ENCODE data around the gene WNT7A. TPM values are rescaled to one million over a fixed set of nuclear protein-coding genes. Genes with fewer than 3 reads are reported as not detected.

Gene WNT7A
- total RNA-seq, 1 donor from 2014 or later: 10.3 TPM

DNA sequence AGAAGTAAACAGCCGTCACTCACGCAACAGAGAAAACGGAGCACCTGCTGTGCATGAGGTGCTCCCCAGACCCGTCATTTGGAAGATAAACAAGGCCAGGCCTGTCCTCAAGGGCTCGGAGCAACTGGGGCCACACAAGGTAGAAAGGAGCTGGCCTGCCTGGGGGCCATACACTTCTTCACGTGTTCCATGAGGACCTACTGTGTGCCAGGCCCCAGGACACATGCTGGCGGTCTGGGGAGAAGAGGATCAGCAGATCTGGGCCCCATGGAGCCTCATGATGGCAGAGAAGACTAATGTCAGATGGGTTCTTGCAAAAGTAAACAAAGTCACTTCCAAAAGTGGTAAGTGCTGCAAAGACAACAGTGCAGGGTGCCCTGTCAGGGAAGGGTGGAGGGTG, 14.3 kb downstream of the WNT7A start:
- TF ChIP-seq, protein P1, sequence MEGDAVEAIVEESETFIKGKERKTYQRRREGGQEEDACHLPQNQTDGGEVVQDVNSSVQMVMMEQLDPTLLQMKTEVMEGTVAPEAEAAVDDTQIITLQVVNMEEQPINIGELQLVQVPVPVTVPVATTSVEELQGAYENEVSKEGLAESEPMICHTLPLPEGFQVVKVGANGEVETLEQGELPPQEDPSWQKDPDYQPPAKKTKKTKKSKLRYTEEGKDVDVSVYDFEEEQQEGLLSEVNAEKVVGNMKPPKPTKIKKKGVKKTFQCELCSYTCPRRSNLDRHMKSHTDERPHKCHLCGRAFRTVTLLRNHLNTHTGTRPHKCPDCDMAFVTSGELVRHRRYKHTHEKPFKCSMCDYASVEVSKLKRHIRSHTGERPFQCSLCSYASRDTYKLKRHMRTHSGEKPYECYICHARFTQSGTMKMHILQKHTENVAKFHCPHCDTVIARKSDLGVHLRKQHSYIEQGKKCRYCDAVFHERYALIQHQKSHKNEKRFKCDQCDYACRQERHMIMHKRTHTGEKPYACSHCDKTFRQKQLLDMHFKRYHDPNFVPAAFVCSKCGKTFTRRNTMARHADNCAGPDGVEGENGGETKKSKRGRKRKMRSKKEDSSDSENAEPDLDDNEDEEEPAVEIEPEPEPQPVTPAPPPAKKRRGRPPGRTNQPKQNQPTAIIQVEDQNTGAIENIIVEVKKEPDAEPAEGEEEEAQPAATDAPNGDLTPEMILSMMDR (conservative IDR thresholded peaks at IDR 0.05; ENCODE audit: low read depth, low read length): no peak
- no peak for DNase-seq (ENCODE audit: low read depth)

DNA sequence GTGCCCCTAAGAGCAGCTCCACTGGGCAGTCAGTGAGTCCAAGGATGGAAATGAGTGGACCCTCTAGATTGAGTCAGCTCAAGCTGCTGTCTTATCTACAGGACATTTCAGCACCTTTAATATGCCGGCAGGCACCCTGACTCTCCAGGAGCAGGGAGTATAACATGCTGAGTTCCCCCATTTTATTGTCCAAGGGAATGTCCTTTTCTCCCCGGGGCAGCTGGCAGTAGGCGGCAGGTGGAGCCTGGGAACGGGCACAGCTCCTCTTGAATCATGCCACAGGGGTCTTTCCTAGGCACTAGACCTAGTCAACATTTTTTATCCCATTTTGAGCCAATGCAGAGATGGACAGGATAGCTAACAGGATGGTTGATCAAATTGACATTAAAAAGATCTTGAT, 14.8 kb downstream of the WNT7A start:
- no peak overlapping the region for H3K4me3 ChIP-seq (ENCODE audit: low read depth, low read length)
- TF ChIP-seq, protein P1 (conservative IDR thresholded peaks at IDR 0.05; ENCODE audit: low read depth, low read length): no peak
- DNase-seq (ENCODE audit: low read depth): no peak

More for the DNA sequence above, 14.3 kb downstream of the WNT7A start:
- H3K4me3 ChIP-seq (ENCODE audit: low read depth, low read length): no peak overlapping the region

DNA sequence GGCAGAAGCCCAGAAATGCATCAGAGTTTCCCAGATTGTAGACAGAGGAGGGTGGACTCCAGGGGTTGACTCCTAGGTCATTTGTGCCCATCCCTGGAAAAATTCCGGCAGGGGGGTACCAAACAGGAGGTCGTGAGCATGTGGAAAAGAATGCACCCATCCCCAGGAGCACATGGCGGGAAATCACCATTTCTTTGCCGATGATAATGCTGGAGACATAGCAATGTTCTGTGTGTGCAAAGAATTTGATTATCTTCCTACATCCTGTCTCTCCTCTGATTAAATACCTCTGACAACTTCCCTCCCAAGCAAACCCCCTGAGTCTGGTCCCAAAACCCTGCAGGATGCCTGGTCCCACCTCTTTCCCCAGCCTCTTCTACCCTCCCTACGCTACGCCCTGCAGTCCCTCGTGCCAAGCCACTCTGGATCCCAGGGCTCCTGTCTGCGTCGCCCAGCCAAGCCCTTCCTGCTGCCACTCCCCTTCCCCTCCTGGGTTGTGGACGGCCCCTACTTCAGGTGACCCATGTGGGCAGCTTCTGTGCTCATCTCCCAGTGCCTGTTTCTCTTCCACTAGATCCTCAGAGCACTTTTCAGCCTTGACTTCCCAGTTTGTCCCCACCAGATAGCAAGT, 15.8 kb downstream of the WNT7A start:
- no peak overlapping the region for H3K4me3 ChIP-seq (ENCODE audit: low read depth, low read length)
- DNase-seq (ENCODE audit: low read depth): no peak
- TF ChIP-seq, protein P1 (conservative IDR thresholded peaks at IDR 0.05; ENCODE audit: low read depth, low read length): no peak

DNA sequence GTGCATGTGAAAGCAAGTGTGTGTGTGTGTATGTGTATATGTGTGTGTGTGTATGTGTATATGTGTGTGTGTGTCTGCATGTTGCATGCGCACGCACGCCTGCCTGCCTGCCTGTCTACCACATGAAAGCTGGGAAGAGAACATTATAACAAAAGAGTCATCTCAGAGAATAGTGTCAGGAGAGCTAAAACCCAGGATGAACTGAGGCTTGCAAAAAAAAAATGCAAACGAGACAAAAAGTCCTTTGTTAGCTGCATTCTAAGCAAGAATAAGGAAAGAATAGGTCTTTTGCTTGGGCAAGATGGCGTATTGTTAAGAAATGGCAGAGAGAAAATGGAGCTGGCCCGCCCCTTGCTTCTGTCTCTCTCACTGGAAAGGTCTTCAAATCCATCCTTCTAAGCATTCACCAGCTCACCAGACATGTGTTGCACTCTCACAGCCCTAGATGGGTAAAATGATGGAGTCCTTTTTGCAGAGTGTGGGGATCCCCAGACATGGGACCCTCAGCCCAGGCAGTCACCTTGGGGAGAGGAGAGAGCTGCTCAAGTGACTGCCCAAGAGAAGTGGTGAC, 16.4 kb downstream of the WNT7A start:
- H3K4me3 ChIP-seq (ENCODE audit: low read depth, low read length): no peak overlapping the region
- TF ChIP-seq, protein P1 (conservative IDR thresholded peaks at IDR 0.05; ENCODE audit: low read depth, low read length): no peak
- no peak for DNase-seq (ENCODE audit: low read depth)

DNA sequence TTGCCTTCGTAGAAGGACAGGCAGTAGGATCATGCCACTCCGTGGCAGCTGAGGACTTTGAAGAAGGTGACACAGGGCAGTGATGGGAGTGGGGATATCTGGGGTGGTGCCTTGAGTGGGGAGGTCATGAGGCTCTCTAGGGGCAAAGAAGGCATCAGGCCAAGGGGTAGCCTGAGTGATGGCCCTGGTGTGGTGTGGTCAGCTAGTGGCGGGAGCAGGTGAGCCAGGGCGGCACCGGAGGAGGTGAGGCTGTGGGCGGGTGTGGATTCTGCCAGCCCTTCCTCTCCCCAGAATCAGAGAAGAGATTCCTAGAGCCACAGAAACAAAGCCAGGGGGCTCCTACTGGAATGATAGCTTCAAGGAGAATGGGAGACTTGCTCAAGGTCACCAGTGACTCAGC, 18.4 kb downstream of the WNT7A start:
- DNase-seq (ENCODE audit: low read depth): no peak
- TF ChIP-seq, protein P1 (conservative IDR thresholded peaks at IDR 0.05; ENCODE audit: low read depth, low read length): no peak
- no peak overlapping the region for H3K4me3 ChIP-seq (ENCODE audit: low read depth, low read length)

DNA sequence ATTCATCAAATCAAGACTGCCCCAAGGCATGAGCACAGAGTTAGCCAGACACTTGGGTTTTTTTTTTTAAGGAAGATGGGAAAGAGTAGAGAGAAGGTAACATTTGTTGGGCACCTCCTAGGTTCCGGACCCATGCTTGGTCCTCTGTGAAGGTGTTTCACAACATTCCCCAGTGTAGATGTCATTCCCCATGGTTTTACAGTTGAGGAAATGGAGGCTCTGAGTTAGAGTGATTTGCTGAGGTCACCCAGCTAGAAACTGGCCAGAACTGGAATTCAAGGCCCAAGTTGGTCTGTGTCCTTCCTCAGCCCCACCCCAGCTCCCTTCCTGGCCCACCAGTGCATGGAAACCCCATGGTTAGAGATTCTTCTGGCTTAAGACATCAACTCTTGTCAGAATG, 19.9 kb downstream of the WNT7A start:
- DNase-seq (ENCODE audit: low read depth): no peak
- TF ChIP-seq, protein P1 (conservative IDR thresholded peaks at IDR 0.05; ENCODE audit: low read depth, low read length): no peak
- H3K4me3 ChIP-seq (ENCODE audit: low read depth, low read length): no peak overlapping the region

Data from epithelial cell of proximal tubule (primary cell).